C4-2B (cell line): ENCODE results near the gene ZNF213.
A peak's percentile ranks its signal among the peaks of the same experiment; 100 is the strongest.

Experiments
- H3K27ac ChIP-seq: fragments of 450-650 bp; 2 replicates; pipeline ENCODE4 v1.5.1; 2017
- CTCF ChIP-seq: fragments of 450-650 bp; conservative IDR thresholded peaks from 2 replicates; pipeline ENCODE4 v1.5.1; 2017; ENCODE audit warnings: mild to moderate bottlenecking
- ZFX ChIP-seq: fragments of 450-650 bp; IDR thresholded peaks from 2 replicates; pipeline ENCODE4 v1.6.1; 2017

Gene ZNF213

DNA sequence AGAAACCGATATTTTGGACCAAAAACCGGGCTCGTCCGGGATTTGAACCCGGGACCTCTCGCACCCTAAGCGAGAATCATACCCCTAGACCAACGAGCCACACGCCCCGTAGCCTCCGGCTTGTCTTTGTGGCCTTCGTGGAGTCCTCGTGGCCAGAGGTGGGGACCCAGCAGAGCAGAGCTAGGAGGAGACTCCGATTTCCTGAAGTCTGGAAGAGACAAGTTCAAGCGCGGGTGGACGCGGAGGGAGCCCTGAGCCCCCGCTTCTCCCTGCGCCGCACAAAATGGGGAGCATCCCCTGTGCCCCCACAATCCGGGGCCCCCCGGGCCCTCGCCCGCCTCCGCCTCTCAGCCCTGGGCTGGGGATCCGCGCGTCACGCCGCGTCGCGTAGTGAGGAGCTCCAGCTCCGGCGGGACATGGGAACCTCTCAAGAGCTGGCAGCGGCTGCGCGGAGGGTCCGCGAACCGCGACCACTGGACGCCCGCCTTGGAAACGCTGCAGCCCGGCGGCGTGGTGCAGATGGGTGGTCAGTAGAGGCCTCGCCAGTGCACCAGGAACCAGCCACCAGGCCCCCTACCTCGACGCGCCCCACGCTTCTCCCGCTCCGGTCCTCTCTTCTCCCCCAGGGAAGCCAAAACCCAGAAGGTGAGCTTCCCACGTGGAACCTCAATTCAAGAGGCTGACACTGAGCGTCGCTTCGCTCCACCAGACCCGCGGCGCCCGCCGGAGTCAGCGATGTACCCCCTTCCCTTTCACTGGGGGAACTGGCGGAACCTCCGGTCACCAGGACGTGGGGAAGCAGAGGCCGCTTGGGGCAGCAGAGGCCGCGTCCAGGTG, 48.0 kb downstream of the ZNF213 start:
- TF ChIP-seq CTCF: peak; percentile 85
- no peak for TF ChIP-seq ZFX
- peak overlapping the region; percentile 47 for H3K27ac ChIP-seq

GRCh38 chr16:3183445-3184139, 48.8 kb downstream of the ZNF213 start:
- no peak for TF ChIP-seq ZFX
- TF ChIP-seq CTCF: peak; percentile 58; the same call in 1 of the 2 replicates
- peak overlapping the region; percentile 47 for H3K27ac ChIP-seq

- H3K27ac ChIP-seq: no peak overlapping the region
- TF ChIP-seq ZFX (no peak), CTCF (no peak)
Observed at GRCh38 chr16:3186946-3187690, 52.3 kb downstream of the ZNF213 start.

- no peak within 1 kb of the TSS for H3K27ac ChIP-seq
- no peak for TF ChIP-seq CTCF
- no peak for TF ChIP-seq ZFX
Observed at GRCh38 chr16:3187798-3188674, 53.2 kb downstream of the ZNF213 start, which contains the start of gene OR1F1. Gene OR1F1 (plus strand): TSS chr16:3188204.

GRCh38 chr16:3188675-3188924, 53.8 kb downstream of the ZNF213 start:
- no peak overlapping the region for H3K27ac ChIP-seq

GRCh38 chr16:3188925-3189825, 54.3 kb downstream of the ZNF213 start:
- no peak overlapping the region for H3K27ac ChIP-seq
- no peak for TF ChIP-seq ZFX
- no peak for TF ChIP-seq CTCF

More at GRCh38 chr16:3188675-3188924, 53.8 kb downstream of the ZNF213 start:
- no peak for TF ChIP-seq ZFX
